Brain microvascular endothelial cell (primary cell): ENCODE data around the gene PHYKPL.

Experiments
- DNase-seq: peaks from one replicate; pipeline ENCODE4 v3.0.0-alpha.2; 2020
- H3K27ac ChIP-seq: fragments of 250-450 bp; sonication (Bioruptor Pico); 2 replicates; pipeline ENCODE4 v1.5.1; 2020; ENCODE audit warnings: mild to moderate bottlenecking, moderate library complexity
- H3K27me3 ChIP-seq: fragments of 250-450 bp; sonication (Bioruptor Pico); replicated peaks from 2 replicates; pipeline ENCODE4 v1.5.1; 2020; ENCODE audit warnings: mild to moderate bottlenecking
- H3K36me3 ChIP-seq: fragments of 250-450 bp; sonication (Bioruptor Pico); replicated peaks from 2 replicates; pipeline ENCODE4 v1.5.1; 2020; ENCODE audit warnings: mild to moderate bottlenecking
- H3K4me3 ChIP-seq: 2 replicates; pipeline ENCODE4 v1.5.1; 2011; ENCODE audit warnings: low read depth, mild to moderate bottlenecking, control low read depth, low read length, moderate library complexity
- in situ Hi-C: cut with HindIII; loops from 2 replicates; pipeline ENCODE4 v1.10.0; 2017; ENCODE audit warnings: low sequenced_read_pairs, low pct_ligation_motif_present
- TF ChIP-seq, protein P1 (sequence below): IDR thresholded peaks from 2 replicates; pipeline ENCODE4 v1.5.1; 2011; ENCODE audit warnings: low read depth, mild to moderate bottlenecking, moderate library complexity, low read length, control low read depth, inconsistent platforms; ENCODE audit errors: missing control alignments

The PHYKPL gene

DNA sequence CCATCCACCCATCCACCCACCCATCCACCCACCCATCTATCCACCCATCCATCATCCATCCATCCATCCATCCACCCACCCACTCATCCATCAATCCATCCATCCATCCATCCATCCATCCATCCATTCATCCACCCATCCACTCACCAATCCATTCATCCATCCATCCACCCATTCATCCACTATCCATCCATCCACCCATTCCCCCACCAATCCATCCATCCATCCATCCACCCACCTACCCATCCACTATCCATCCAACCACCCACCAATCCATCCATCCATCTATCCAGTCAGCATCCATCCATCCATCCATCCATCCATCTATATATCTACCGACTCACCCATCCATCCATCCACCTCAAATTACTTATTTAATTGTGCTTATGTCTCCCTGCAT lies 36.9 kb upstream of the PHYKPL start:
- no peaks in the 10 kb centered on the region for H3K36me3 ChIP-seq
- H3K27ac ChIP-seq: no peak overlapping the region
- no peak overlapping the region for H3K4me3 ChIP-seq
- no peak for DNase-seq
- in situ Hi-C loops: no loop called here
- H3K27me3 ChIP-seq: no peaks in the 10 kb centered on the region
- TF ChIP-seq, protein P1, sequence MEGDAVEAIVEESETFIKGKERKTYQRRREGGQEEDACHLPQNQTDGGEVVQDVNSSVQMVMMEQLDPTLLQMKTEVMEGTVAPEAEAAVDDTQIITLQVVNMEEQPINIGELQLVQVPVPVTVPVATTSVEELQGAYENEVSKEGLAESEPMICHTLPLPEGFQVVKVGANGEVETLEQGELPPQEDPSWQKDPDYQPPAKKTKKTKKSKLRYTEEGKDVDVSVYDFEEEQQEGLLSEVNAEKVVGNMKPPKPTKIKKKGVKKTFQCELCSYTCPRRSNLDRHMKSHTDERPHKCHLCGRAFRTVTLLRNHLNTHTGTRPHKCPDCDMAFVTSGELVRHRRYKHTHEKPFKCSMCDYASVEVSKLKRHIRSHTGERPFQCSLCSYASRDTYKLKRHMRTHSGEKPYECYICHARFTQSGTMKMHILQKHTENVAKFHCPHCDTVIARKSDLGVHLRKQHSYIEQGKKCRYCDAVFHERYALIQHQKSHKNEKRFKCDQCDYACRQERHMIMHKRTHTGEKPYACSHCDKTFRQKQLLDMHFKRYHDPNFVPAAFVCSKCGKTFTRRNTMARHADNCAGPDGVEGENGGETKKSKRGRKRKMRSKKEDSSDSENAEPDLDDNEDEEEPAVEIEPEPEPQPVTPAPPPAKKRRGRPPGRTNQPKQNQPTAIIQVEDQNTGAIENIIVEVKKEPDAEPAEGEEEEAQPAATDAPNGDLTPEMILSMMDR: no peak

DNA sequence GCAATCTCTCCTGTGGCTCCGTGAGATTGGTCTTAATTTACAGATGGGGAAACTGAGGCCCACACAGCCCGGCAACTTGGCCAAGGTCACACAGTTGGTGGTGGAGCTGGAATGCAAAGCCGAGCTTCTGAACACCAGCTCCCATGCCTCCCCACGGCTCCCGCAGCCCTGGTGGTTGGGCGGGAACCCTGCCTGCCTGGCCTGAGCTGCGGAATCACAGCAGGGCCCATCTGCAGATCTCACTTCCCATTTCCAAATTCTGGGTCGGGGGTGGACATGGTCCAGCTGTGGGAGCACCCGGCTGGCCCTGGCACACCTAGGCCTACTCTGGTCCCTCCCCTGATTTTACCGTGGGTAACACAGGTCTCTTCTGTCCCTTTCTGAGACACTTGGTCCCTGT lies 35.3 kb upstream of the PHYKPL start:
- Histone ChIP-seq H3K27me3 (no peaks in the 10 kb centered on the region), H3K36me3 (no peaks in the 10 kb centered on the region), H3K27ac (no peak overlapping the region), H3K4me3 (no peak overlapping the region)
- no peak for DNase-seq
- in situ Hi-C loops: no loop called here
- TF ChIP-seq, protein P1: no peak

DNA sequence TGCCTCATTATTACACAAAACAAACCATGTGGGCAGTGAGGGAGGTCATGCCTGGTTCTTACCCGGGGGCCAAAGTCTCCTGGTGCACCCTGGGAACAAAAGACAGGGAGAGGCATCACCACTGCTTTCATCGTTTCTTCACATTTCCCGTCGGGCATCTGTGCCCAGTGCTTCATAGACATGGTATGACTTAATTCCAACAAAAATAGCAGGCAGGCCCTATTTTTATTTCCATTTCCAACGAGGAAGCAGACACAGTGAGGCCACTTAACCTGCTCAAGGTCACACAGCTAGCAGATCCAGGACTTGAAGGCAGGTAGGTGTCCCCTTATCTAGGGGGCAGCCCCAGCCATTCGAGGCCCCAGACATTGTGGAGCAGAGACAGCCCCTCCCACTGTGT lies 34.6 kb upstream of the PHYKPL start:
- in situ Hi-C loops: no loop called here
- no peaks in the 10 kb centered on the region for H3K36me3 ChIP-seq

DNA sequence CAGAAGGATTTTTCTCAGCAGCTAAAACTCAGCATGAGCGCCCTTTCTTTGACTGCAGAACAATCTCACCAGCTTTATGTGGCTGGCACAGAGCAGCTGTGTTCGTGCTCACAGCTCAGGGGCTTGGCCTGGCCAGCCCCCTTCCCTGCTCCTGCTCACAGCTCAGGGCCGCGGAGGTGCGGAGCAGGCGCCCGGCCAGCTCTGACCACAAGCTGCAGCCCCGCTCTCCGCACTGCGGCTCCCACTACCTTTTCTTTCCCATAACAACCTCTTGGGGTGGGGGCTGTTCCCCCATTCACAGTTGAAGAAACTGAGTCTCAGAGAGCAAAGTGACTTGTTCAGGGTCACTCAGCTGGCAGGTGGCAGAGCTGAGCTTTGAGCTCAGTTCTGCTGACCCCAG lies 34.0 kb upstream of the PHYKPL start:
- Histone ChIP-seq H3K27me3 (no peaks in the 10 kb centered on the region), H3K4me3 (no peak overlapping the region), H3K27ac (no peak overlapping the region), H3K36me3 (no peaks in the 10 kb centered on the region)
- TF ChIP-seq, protein P1: no peak
- no peak for DNase-seq
- in situ Hi-C loops: no loop called here

More for the DNA sequence above, 34.6 kb upstream of the PHYKPL start:
- Histone ChIP-seq H3K27ac (no peak overlapping the region), H3K27me3 (no peaks in the 10 kb centered on the region), H3K4me3 (no peak overlapping the region)
- TF ChIP-seq, protein P1: no peak
- no peak for DNase-seq

DNA sequence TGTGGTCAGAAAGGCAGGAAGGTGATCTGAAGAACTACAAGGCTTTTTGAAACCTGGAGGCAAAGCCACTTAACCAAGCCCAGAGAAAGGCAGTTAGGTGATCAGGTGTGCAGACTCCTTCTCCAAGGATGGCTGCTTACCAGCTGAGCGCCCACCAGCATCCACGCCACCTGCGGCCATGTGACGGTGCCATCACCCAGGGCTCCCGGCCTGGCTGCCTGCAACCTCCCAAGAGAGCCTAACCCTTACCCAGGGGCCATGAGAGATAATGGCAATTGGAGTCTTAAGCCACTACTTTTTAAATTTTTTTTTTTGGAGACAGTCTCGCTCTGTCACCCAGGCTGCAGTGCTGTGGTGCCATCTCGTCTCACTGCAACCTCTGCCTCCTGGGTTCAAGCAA lies 33.1 kb upstream of the PHYKPL start:
- Histone ChIP-seq H3K27me3 (no peaks in the 10 kb centered on the region), H3K4me3 (no peak overlapping the region), H3K36me3 (no peaks in the 10 kb centered on the region), H3K27ac (no peak overlapping the region)
- no peak for DNase-seq
- TF ChIP-seq, protein P1: no peak
- in situ Hi-C loops: no loop called here

DNA sequence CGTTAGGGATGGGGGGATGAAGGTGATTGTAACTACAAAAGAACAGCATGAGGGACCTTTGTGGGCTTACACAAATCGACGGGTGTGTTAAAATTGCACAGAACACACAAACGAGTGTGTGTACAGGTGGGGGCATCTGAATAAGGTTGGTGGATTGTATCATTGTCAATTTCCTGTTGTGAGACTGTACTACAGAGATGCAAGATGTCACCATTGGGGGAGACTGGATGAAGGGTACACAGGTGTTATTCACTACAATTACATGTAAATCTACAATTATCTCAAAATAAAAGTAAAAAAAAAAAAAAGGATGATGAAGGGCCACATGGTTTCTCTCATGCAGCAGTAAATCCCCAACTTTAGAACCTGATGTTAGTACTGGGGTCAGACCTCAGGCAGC lies 31.4 kb upstream of the PHYKPL start:
- in situ Hi-C loops: no loop called here

More for the DNA sequence above, 31.4 kb upstream of the PHYKPL start:
- no peak overlapping the region for H3K4me3 ChIP-seq
- H3K27ac ChIP-seq: no peak overlapping the region
- H3K36me3 ChIP-seq: no peaks in the 10 kb centered on the region
- TF ChIP-seq, protein P1: no peak
- no peak for DNase-seq
- H3K27me3 ChIP-seq: no peaks in the 10 kb centered on the region
